IMR-90 (cell line): Measurements from ENCODE around the gene PANK2. TPM values are rescaled to one million over a fixed set of nuclear protein-coding genes. Genes with fewer than 3 reads are reported as not detected.

ENCODE experiments used
- ATAC-seq: fragments of 200-7000 bp; cut with Tn5 transposase; 2 replicates; pipeline ENCODE4 v1.9.1; 2020; ENCODE audit warnings: low read depth, mild to moderate bottlenecking, moderate library complexity
- BruUV-seq: library from RNA; stranded (reverse); fragments of 400-500 nt; replicated peaks from 2 replicates; lab custom pipeline; 2021; lab: Mats Ljungman, UMichigan
- CTCF ChIA-PET: fragments of 300-600 bp; formaldehyde crosslinking; extraction: SDS; loops from one replicate; lab custom pipeline; 2021; ENCODE audit warnings: antibody characterized with exemption; lab: Yijun Ruan, JAX
- POLR2A ChIA-PET: fragments of 300-600 bp; sonication (Branson Sonifier 250); formaldehyde crosslinking; loops from one replicate; lab custom pipeline; 2022; ENCODE audit warnings: antibody characterized with exemption; ENCODE audit not compliant: unreplicated experiment; lab: Charles Lee
- DNase-seq: peaks from one replicate; pipeline ENCODE4 v3.0.0; 2013
- H2AFZ ChIP-seq: replicated peaks from 2 replicates; pipeline ENCODE3; 2013; ENCODE audit warnings: low read length, mild to moderate bottlenecking; ENCODE audit not compliant: poor library complexity
- H2AK5ac ChIP-seq: 2 replicates; pipeline ENCODE4 v1.6.1; 2013; ENCODE audit warnings: low read depth, low read length, inconsistent platforms
- H2AK9ac ChIP-seq: replicated peaks from 2 replicates; pipeline ENCODE3; 2013; ENCODE audit warnings: mild to moderate bottlenecking, low read depth, low read length, moderate library complexity; ENCODE audit not compliant: poor library complexity
- H2BK120ac ChIP-seq: 2 replicates; pipeline ENCODE4 v1.6.1; 2013; ENCODE audit warnings: low read depth, low read length, inconsistent platforms
- H2BK15ac ChIP-seq: 3 replicates; pipeline ENCODE4 v1.6.1; 2013; ENCODE audit warnings: low read depth, low read length, inconsistent platforms
- H2BK20ac ChIP-seq: 2 replicates; pipeline ENCODE4 v1.6.1; 2013; ENCODE audit warnings: low read depth, mild to moderate bottlenecking, inconsistent platforms, low read length, moderate library complexity
- H2BK5ac ChIP-seq: 2 replicates; pipeline ENCODE4 v1.6.1; 2013; ENCODE audit warnings: mild to moderate bottlenecking, low read depth, low read length, inconsistent platforms; ENCODE audit not compliant: poor library complexity, severe bottlenecking
- H3K14ac ChIP-seq: replicated peaks from 2 replicates; pipeline ENCODE4 v1.6.1; 2013; ENCODE audit warnings: low read depth, low read length, inconsistent platforms
- H3K18ac ChIP-seq: 2 replicates; pipeline ENCODE4 v1.6.1; 2013; ENCODE audit warnings: low read depth, low read length, control low read depth
- H3K23ac ChIP-seq: 2 replicates; pipeline ENCODE4 v1.6.1; 2013; ENCODE audit warnings: low read depth, low read length, inconsistent platforms
- H3K27ac ChIP-seq: 2 replicates; pipeline ENCODE4 v1.5.1; 2013; ENCODE audit warnings: mild to moderate bottlenecking, control low read depth, low read length; ENCODE audit not compliant: insufficient read depth
- H3K27me3 ChIP-seq: 2 replicates; pipeline ENCODE4 v1.6.1; 2013; ENCODE audit warnings: low read length; ENCODE audit not compliant: control insufficient read depth, insufficient read depth
- H3K36me3 ChIP-seq: 2 replicates; pipeline ENCODE4 v1.6.1; 2013; ENCODE audit warnings: low read length, mixed read lengths; ENCODE audit not compliant: control insufficient read depth, insufficient read depth
- H3K4ac ChIP-seq: 2 replicates; pipeline ENCODE4 v1.6.1; 2013; ENCODE audit warnings: low read depth, low read length, inconsistent platforms
- H3K4me1 ChIP-seq: 2 replicates; pipeline ENCODE4 v1.6.1; 2013; ENCODE audit warnings: low read length, mixed read lengths; ENCODE audit not compliant: control insufficient read depth, insufficient read depth
- H3K4me2 ChIP-seq: 2 replicates; pipeline ENCODE4 v1.6.1; 2013; ENCODE audit warnings: low read depth, mild to moderate bottlenecking, control low read depth, low read length, moderate library complexity
- H3K4me3 ChIP-seq: 2 replicates; pipeline ENCODE4 v1.5.1; 2013; ENCODE audit warnings: low read depth, mild to moderate bottlenecking, control low read depth, low read length, moderate library complexity; ENCODE audit not compliant: insufficient read depth
- H3K56ac ChIP-seq: 2 replicates; pipeline ENCODE4 v1.6.1; 2013; ENCODE audit warnings: low read length, inconsistent platforms; ENCODE audit not compliant: insufficient read depth; ENCODE audit errors: extremely low read depth
- H3K79me1 ChIP-seq, 2 experiments: 2 replicates each; pipeline ENCODE4 v1.6.1; 2013; ENCODE audit warnings: low read length in 2 of 2, inconsistent platforms in 1 of 2, low read depth in 1 of 2
- H3K9ac ChIP-seq: 2 replicates; pipeline ENCODE4 v1.6.1; 2013; ENCODE audit warnings: low read depth, low read length, control low read depth
- H3K9me1 ChIP-seq: 2 replicates; pipeline ENCODE4 v1.6.1; 2013; ENCODE audit warnings: low read length, inconsistent platforms; ENCODE audit not compliant: insufficient read depth
- H3K9me3 ChIP-seq: 2 replicates; pipeline ENCODE4 v1.6.1; 2013; ENCODE audit warnings: low read length; ENCODE audit not compliant: control insufficient read depth, insufficient read depth
- H4K20me1 ChIP-seq: 2 replicates; pipeline ENCODE4 v1.6.1; 2013; ENCODE audit warnings: low read length, inconsistent platforms; ENCODE audit not compliant: insufficient read depth
- H4K5ac ChIP-seq: 2 replicates; pipeline ENCODE4 v1.6.1; 2013; ENCODE audit warnings: mild to moderate bottlenecking, low read depth, low read length, control low read depth
- H4K8ac ChIP-seq, 2 experiments: 2 replicates each; pipeline ENCODE4 v1.6.1; 2013; ENCODE audit warnings: low read depth in 2 of 2, low read length in 2 of 2, control low read depth in 1 of 2, inconsistent platforms in 1 of 2
- H4K91ac ChIP-seq: 2 replicates; pipeline ENCODE4 v1.6.1; 2013; ENCODE audit warnings: low read depth, low read length, inconsistent platforms; ENCODE audit not compliant: insufficient read depth
- BHLHE40 ChIP-seq: fragments of 150-350 bp; IDR thresholded peaks from 2 replicates; pipeline ENCODE4 v1.6.1; 2016; ENCODE audit warnings: mild to moderate bottlenecking, low read depth, low read length
- CEBPB ChIP-seq: IDR thresholded peaks from 2 replicates; pipeline ENCODE4 v1.6.1; 2012; ENCODE audit warnings: low read depth, low read length, improper control_type of control experiment
- MXI1 ChIP-seq: IDR thresholded peaks from 2 replicates; pipeline ENCODE4 v1.6.1; 2012; ENCODE audit warnings: low read depth, mild to moderate bottlenecking, low read length, moderate library complexity, borderline replicate concordance
- POLR2A ChIP-seq: IDR thresholded peaks from 2 replicates; pipeline ENCODE4 v1.6.1; 2012; ENCODE audit warnings: mild to moderate bottlenecking, low read depth, low read length
- WGBS, 2 experiments: methylation state at CpG; one replicate each; pipeline versions ENCODE4 v1.1.5 to v1.1.7; 2013; ENCODE audit warnings: missing lambda C conversion rate in 2 of 2; ENCODE audit not compliant: insufficient read length in 1 of 2; ENCODE audit errors: extremely low coverage in 2 of 2; 5-methylcytosine and 5-hydroxymethylcytosine counted together
- dilution Hi-C: fragments of 300-500 bp; cut with HindIII; formaldehyde crosslinking; loops from one replicate; pipeline ENCODE4 v1.14.3; 2018; ENCODE audit warnings: low sequenced_read_pairs; ENCODE audit not compliant: unreplicated experiment
- in situ Hi-C: fragments of 300-500 bp; cut with MboI; formaldehyde crosslinking; loops from 3 replicates; pipeline ENCODE4 v1.14.3; 2019; ENCODE audit warnings: low sequenced_read_pairs, inconsistent platforms, mixed read lengths
- intact Hi-C: fragments of 100-400 bp; cut with micrococcal nuclease; formaldehyde crosslinking; loops from 2 replicates; pipeline ENCODE4 v1.10.0; 2022
- polyA plus RNA-seq, 3 experiments: library from polyadenylated mRNA; depleted of rRNA; stranded (reverse); fragments of >200 nt; gene quantifications; 2 replicates each; pipeline ENCODE4 v1.2.3, GENCODE V29; 2012; ENCODE audit warnings: low replicate concordance in 1 of 3
- total RNA-seq: library from RNA; depleted of rRNA; stranded (reverse); fragments of >200 nt; gene quantifications from 2 replicates; pipeline ENCODE4 v1.2.3, GENCODE V29; 2012

PANK2 gene
- total and polyA plus RNA-seq, 2 of the 4 experiments (the other 2 are of a cell fraction), result 17.7 to 28.1 TPM

DNA sequence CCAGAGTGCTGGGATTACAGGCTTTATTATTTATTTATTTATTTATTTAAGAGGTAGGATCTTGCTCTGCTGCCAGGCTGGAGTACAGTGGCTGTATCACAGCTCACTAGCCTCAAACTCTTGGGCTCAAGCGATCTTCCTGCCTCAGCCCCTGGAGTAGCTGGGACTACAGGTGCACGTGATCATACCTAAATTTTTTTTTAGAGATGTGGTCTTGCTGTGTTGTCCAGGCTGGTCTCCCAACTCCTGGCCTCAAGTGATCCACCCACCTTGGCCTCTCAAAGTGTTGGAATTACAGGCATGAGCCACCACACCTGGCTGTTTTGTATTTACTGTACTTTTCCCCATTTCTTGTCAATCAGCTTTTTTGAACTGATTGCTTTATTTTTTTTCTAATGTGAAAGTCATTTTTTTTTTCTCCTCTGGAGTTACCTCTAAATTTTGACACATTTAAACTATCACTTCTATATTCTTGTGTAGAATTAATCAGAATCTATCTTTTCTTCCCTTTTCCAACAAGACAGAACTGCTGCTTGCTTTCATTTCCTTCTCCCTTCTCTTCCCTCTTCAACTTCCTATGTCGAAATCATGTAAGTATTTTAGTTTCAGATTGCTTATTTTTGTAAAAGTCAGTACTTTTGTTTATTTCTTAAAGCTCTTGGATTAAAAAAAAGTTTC is 12.0 kb downstream of the PANK2 start:
- H2AK9ac ChIP-seq, result no peak overlapping the region
- peak; percentile 52 for ATAC-seq

More for the DNA sequence above, 12.0 kb downstream of the PANK2 start:
- Histone ChIP-seq H3K18ac (peak overlapping the region; percentile 56; the same call in 1 of the 2 replicates), H3K4ac (0 out of 2 replicates have a peak overlapping the region, but pooled peaks have one; percentile 25), H3K27ac (peak overlapping the region; percentile 79; the same call in 1 of the 2 replicates), H2BK20ac (0 out of 2 replicates have a peak overlapping the region, but pooled peaks have one; percentile 26), H3K9me3 (no peaks in the 10 kb centered on the region), H3K23ac (no peak overlapping the region), H2AK5ac (0 out of 2 replicates have a peak overlapping the region, but pooled peaks have one; percentile 4), H3K56ac (no peak overlapping the region), H2BK5ac (peak overlapping the region; percentile 74), H2AFZ (no peak overlapping the region), H2BK15ac (peak overlapping the region; percentile 37; the same call in 2 of the 3 replicates), H4K20me1 (peaks cover 100% of the 10 kb centered on the region), H3K27me3 (no peaks in the 10 kb centered on the region), H2BK120ac (peak overlapping the region; percentile 16; the same call in 1 of the 2 replicates), H3K36me3 (peaks cover 3% of the 10 kb centered on the region), H4K8ac (peak overlapping the region in 1 of 2 experiments; percentile 39; a peak in 1 of 4 replicates), H4K5ac (no peak overlapping the region), H3K79me1 (peaks cover 2 to 43% of the 10 kb centered on the region in 2 experiments; a peak in 3 of 4 replicates), H3K4me3 (no peak overlapping the region), H3K4me2 (peak overlapping the region; percentile 85), H3K4me1 (peaks cover 27% of the 10 kb centered on the region), H3K9ac (0 out of 2 replicates have a peak overlapping the region, but pooled peaks have one; percentile 52), H3K14ac (no peak overlapping the region), H3K9me1 (peaks cover 21% of the 10 kb centered on the region), H4K91ac (no peak overlapping the region)
- peak; percentile 58 for DNase-seq
- ChIA-PET POLR2A (no interaction called here), CTCF (interaction anchor here (0.6 to 0.7 kb wide), 2 partner anchors 96 to 184 kb away, joined by 3 to 5 read pairs; no protein-coding TSS in a partner anchor)
- in situ Hi-C loops (no loop called here), dilution Hi-C loops (no loop called here), intact Hi-C loops (no loop called here)
- WGBS, 2 experiments, result no CpG with 5 or more reads among the region's 3 CpGs
- no TSS peak for BruUV-seq
- TF ChIP-seq CEBPB, result peak; percentile 65
- TF ChIP-seq POLR2A, result no peak
- TF ChIP-seq MXI1, result no peak
- TF ChIP-seq BHLHE40, result no peak
